Naive thymus-derived CD4-positive, alpha-beta T cell (primary cell): ENCODE data around the gene EEF1B2. TPM values are rescaled to one million over a fixed set of nuclear protein-coding genes. Genes with fewer than 3 reads are reported as not detected.
A peak's percentile ranks its signal among the peaks of the same experiment; 100 is the strongest.
"Not testable (repeated sequence)": the region's sequence is repeated elsewhere in the genome, so short reads cannot be mapped to it uniquely, and the experiment has no call there.

Source experiments
- ATAC-seq: fragments of 150-1000 bp; cut with Tn5 transposase; 2 replicates; pipeline ENCODE4 v1.10.0; 2021; ENCODE audit warnings: mild to moderate bottlenecking, moderate library complexity
- CTCF ChIA-PET: fragments of 350-600 bp; sonication (Branson Sonifier 250); formaldehyde crosslinking; loops from one replicate; lab custom pipeline; 2021; ENCODE audit warnings: antibody characterized with exemption; lab: Charles Lee
- POLR2A ChIA-PET: fragments of 350-600 bp; sonication (Branson Sonifier 250); formaldehyde crosslinking; loops from one replicate; lab custom pipeline; 2021; ENCODE audit warnings: antibody characterized with exemption, inconsistent platforms; lab: Charles Lee
- DNase-seq, 9 donors: peaks; one replicate each; pipeline versions ENCODE4 v3.0.0 to v3.0.0-alpha.2; 2020 to 2022; ENCODE audit warnings: mixed read lengths in 1 of 9
- H3K27ac ChIP-seq: one replicate; pipeline ENCODE4 v1.7.0; 2013; ENCODE audit warnings: mild to moderate bottlenecking, low read depth, low read length, moderate library complexity
- H3K27me3 ChIP-seq, 2 donors: one replicate each; pipeline ENCODE4 v1.7.0; 2013; ENCODE audit warnings: low read length in 2 of 2, mild to moderate bottlenecking in 2 of 2, moderate library complexity in 2 of 2; ENCODE audit not compliant: control insufficient read depth in 2 of 2, insufficient read depth in 2 of 2
- H3K36me3 ChIP-seq, 3 experiments: 1 replicate in 2 of 3; 2 replicates in 1 of 3; pipeline ENCODE4 v1.7.0; 2013; ENCODE audit warnings: low read length in 3 of 3, mild to moderate bottlenecking in 3 of 3, moderate library complexity in 1 of 3; ENCODE audit not compliant: insufficient read depth in 3 of 3, control insufficient read depth in 2 of 3
- H3K4me1 ChIP-seq, 2 donors: one replicate each; pipeline ENCODE4 v1.7.0; 2013; ENCODE audit warnings: low read length in 2 of 2, mild to moderate bottlenecking in 2 of 2, moderate library complexity in 1 of 2; ENCODE audit not compliant: control insufficient read depth in 2 of 2, insufficient read depth in 2 of 2
- H3K4me3 ChIP-seq: 2 replicates; pipeline ENCODE4 v1.7.0; 2013; ENCODE audit warnings: mild to moderate bottlenecking, low read length
- H3K9me3 ChIP-seq, 3 experiments: 1 replicate in 2 of 3; 2 replicates in 1 of 3; pipeline ENCODE4 v1.7.0; 2013; ENCODE audit warnings: low read length in 3 of 3; ENCODE audit not compliant: control insufficient read depth in 2 of 3
- H3K27ac Mint-ChIP-seq, 9 donors: one replicate each; pipeline ENCODE4 v1.8.0; 2020 to 2022; ENCODE audit warnings: mixed read lengths in 9 of 9, mild to moderate bottlenecking in 8 of 9, moderate library complexity in 5 of 9, inconsistent platforms in 2 of 9
- H3K27me3 Mint-ChIP-seq, 5 donors: one replicate each; pipeline ENCODE4 v1.8.0; 2021 to 2022; ENCODE audit warnings: mixed read lengths in 5 of 5, mild to moderate bottlenecking in 1 of 5
- H3K36me3 Mint-ChIP-seq, 5 donors: one replicate each; pipeline ENCODE4 v1.8.0; 2020 to 2022; ENCODE audit warnings: mixed read lengths in 5 of 5, mild to moderate bottlenecking in 3 of 5, inconsistent platforms in 1 of 5
- H3K4me1 Mint-ChIP-seq, 7 donors: one replicate each; pipeline ENCODE4 v1.8.0; 2020 to 2022; ENCODE audit warnings: mixed read lengths in 7 of 7, mild to moderate bottlenecking in 3 of 7, inconsistent platforms in 1 of 7
- H3K4me3 Mint-ChIP-seq, 10 donors: one replicate each; pipeline ENCODE4 v1.8.0; 2020 to 2022; ENCODE audit warnings: mild to moderate bottlenecking in 10 of 10, mixed read lengths in 10 of 10, moderate library complexity in 6 of 10, inconsistent platforms in 2 of 10
- H3K9me3 Mint-ChIP-seq, 11 donors: one replicate each; pipeline ENCODE4 v1.8.0; 2020 to 2022; ENCODE audit warnings: mixed read lengths in 11 of 11, mild to moderate bottlenecking in 4 of 11, inconsistent platforms in 1 of 11, moderate library complexity in 1 of 11
- intact Hi-C, 2 donors: fragments of 100-400 bp; cut with micrococcal nuclease; formaldehyde crosslinking; loops; one replicate each; pipeline ENCODE4 v1.15.1; 2023
- polyA plus RNA-seq, 2 donors: library from polyadenylated mRNA; unstranded; fragments of 300-500 nt; fragmentation: Illumina TruSeq; gene quantifications; one replicate each; pipeline ENCODE4 v1.2.3, GENCODE V29; 2021
- total RNA-seq, 6 experiments: library from RNA in 5 of 6; stranded (reverse) in 5 of 6; gene quantifications; 1 replicate in 5 of 6; 2 replicates in 1 of 6; pipeline ENCODE4 v1.2.3 and lab custom pipeline; 2021 to 2026

The EEF1B2 gene
- total and polyA plus RNA-seq, 7 experiments from 2014 or later = 542 to 1,474 (median 1,164) TPM

GRCh38 chr2:206160807-206161179 lies 1.1 kb downstream of the EEF1B2 start:
- H3K27ac ChIP-seq = peak overlapping the region; percentile 96
- H3K36me3 ChIP-seq = peaks cover 6 to 37% (median 12%) of the 10 kb centered on the region in 3 experiments
- ChIA-PET CTCF (interaction anchor here (1.0 kb wide), 1 partner anchor 75 kb away, joined by 3 read pairs; the partner anchor contains the start of gene INO80D), POLR2A (interaction anchor here (1.0 to 3.6 kb wide), 6 partner anchors 72 to 1369 kb away, joined by 3 to 16 read pairs (median 6); partner anchors contain the start of genes CREB1, INO80D and KLF7)
- intact Hi-C loops = loop anchor here in 1 of 2 donors (2.0 to 5.0 kb wide), 2 partner anchors 278 to 397 kb away; no protein-coding TSS in a partner anchor
- Mint-ChIP-seq H3K27me3 (no peaks in the 10 kb centered on the region), H3K4me1 (peaks cover 36 to 74% (median 62%) of the 10 kb centered on the region in 7 donors), H3K36me3 (peaks cover 12 to 40% (median 18%) of the 10 kb centered on the region in 5 donors), H3K9me3 (peaks cover 0 to 1% (median 0%) of the 10 kb centered on the region in 11 donors), H3K4me3 (peak overlapping the region; percentile 95 to 100 (median 98)), H3K27ac (peak overlapping the region; percentile 70 to 99 (median 99))
- H3K4me3 ChIP-seq = peak overlapping the region; percentile 95
- H3K9me3 ChIP-seq = no peaks in the 10 kb centered on the region
- no peak for ATAC-seq
- no peaks in the 10 kb centered on the region for H3K27me3 ChIP-seq
- peaks cover 19 to 29% of the 10 kb centered on the region in 2 donors for H3K4me1 ChIP-seq
- DNase-seq = no peak

GRCh38 chr2:206162401-206162800 lies 2.7 kb downstream of the EEF1B2 start:
- DNase-seq, H3K27me3 ChIP-seq, H3K4me3 ChIP-seq, H3K27me3 Mint-ChIP-seq, ATAC-seq, H3K9me3 ChIP-seq, H3K9me3 Mint-ChIP-seq: not testable (repeated sequence)
- intact Hi-C loops = loop anchor here in 1 of 2 donors (5.0 kb wide), 1 partner anchor 395 kb away; no protein-coding TSS in a partner anchor
- H3K36me3 Mint-ChIP-seq = peaks cover 12 to 34% (median 24%) of the 10 kb centered on the region in 5 donors
- CTCF ChIA-PET = interaction anchor here (0.5 to 1.0 kb wide), 4 partner anchors 41 to 137 kb away, joined by 3 to 6 read pairs (median 4); no protein-coding TSS in a partner anchor
- H3K4me3 Mint-ChIP-seq = peak overlapping the region in 2 of 10 donors; percentile 17 to 25
- peaks cover 32 to 62% (median 52%) of the 10 kb centered on the region in 7 donors for H3K4me1 Mint-ChIP-seq
- POLR2A ChIA-PET = interaction anchor here (3.6 kb wide), 1 partner anchor 78 kb away, joined by 15 read pairs; no protein-coding TSS in a partner anchor
- peaks cover 14 to 29% of the 10 kb centered on the region in 2 donors for H3K4me1 ChIP-seq
- peak overlapping the region in 3 of 9 donors; percentile 28 to 57 (median 57) for H3K27ac Mint-ChIP-seq
- H3K27ac ChIP-seq = peak overlapping the region; percentile 39
- H3K36me3 ChIP-seq = peaks cover 6 to 37% (median 12%) of the 10 kb centered on the region in 3 experiments

GRCh38 chr2:206163251-206163880 lies 3.7 kb downstream of the EEF1B2 start:
- Mint-ChIP-seq H3K9me3 (no peaks in the 10 kb centered on the region), H3K27me3 (no peaks in the 10 kb centered on the region), H3K36me3 (peaks cover 12 to 35% (median 30%) of the 10 kb centered on the region in 5 donors), H3K4me1 (peaks cover 26 to 54% (median 44%) of the 10 kb centered on the region in 7 donors), H3K27ac (peak overlapping the region in 6 of 9 donors; percentile 29 to 57 (median 48)), H3K4me3 (no peak overlapping the region)
- DNase-seq (no peak), ATAC-seq (no peak)
- Histone ChIP-seq H3K9me3 (no peaks in the 10 kb centered on the region), H3K4me1 (peaks cover 14 to 26% of the 10 kb centered on the region in 2 donors), H3K27me3 (no peaks in the 10 kb centered on the region), H3K36me3 (peaks cover 6 to 37% (median 12%) of the 10 kb centered on the region in 3 experiments), H3K4me3 (no peak overlapping the region), H3K27ac (no peak overlapping the region)
- intact Hi-C loops = loop anchor here in 1 of 2 donors (5.0 kb wide), 1 partner anchor 394 kb away; no protein-coding TSS in a partner anchor
- POLR2A ChIA-PET = interaction anchor here (0.6 to 0.9 kb wide), 2 partner anchors 54 to 396 kb away, joined by 3 to 6 read pairs; no protein-coding TSS in a partner anchor
- CTCF ChIA-PET = interaction anchor here (0.6 to 0.9 kb wide), 2 partner anchors 42 to 278 kb away, joined by 3 to 6 read pairs; no protein-coding TSS in a partner anchor

GRCh38 chr2:206164261-206164862 lies 4.7 kb downstream of the EEF1B2 start:
- intact Hi-C loops = loop anchor here (1.0 to 5.0 kb wide), 4 partner anchors 111 to 1310 kb away; no protein-coding TSS in a partner anchor
- no peaks in the 10 kb centered on the region for H3K9me3 Mint-ChIP-seq

GRCh38 chr2:206168230-206168629 lies 8.5 kb downstream of the EEF1B2 start:
- H3K36me3 ChIP-seq, H3K27ac ChIP-seq, H3K9me3 ChIP-seq, ATAC-seq, H3K4me3 ChIP-seq, H3K4me3 Mint-ChIP-seq, H3K27me3 Mint-ChIP-seq, H3K9me3 Mint-ChIP-seq, intact Hi-C loops, CTCF ChIA-PET, H3K27me3 ChIP-seq, H3K27ac Mint-ChIP-seq, H3K4me1 ChIP-seq, DNase-seq, POLR2A ChIA-PET: not testable (repeated sequence)
- Mint-ChIP-seq H3K36me3 (peaks cover 5 to 35% (median 31%) of the 10 kb centered on the region in 5 donors), H3K4me1 (peaks cover 4 to 10% (median 6%) of the 10 kb centered on the region in 7 donors)

More at GRCh38 chr2:206164261-206164862, 4.7 kb downstream of the EEF1B2 start:
- Histone ChIP-seq H3K27me3 (no peaks in the 10 kb centered on the region), H3K9me3 (no peaks in the 10 kb centered on the region), H3K36me3 (peaks cover 6 to 32% (median 12%) of the 10 kb centered on the region in 3 experiments), H3K4me1 (peaks cover 14 to 25% of the 10 kb centered on the region in 2 donors), H3K4me3 (no peak overlapping the region), H3K27ac (no peak overlapping the region)
- ChIA-PET CTCF (interaction anchor here (0.6 kb wide), 1 partner anchor 277 kb away, joined by 3 read pairs; no protein-coding TSS in a partner anchor), POLR2A (interaction anchor here (0.9 kb wide), 1 partner anchor 395 kb away, joined by 3 read pairs; no protein-coding TSS in a partner anchor)
- Mint-ChIP-seq H3K27me3 (no peaks in the 10 kb centered on the region), H3K27ac (peak overlapping the region in 5 of 9 donors; percentile 3 to 61 (median 43)), H3K4me1 (peaks cover 23 to 44% (median 36%) of the 10 kb centered on the region in 7 donors), H3K36me3 (peaks cover 8 to 37% (median 32%) of the 10 kb centered on the region in 5 donors), H3K4me3 (no peak overlapping the region)
- peak in 5 of 9 donors; percentile 22 to 38 (median 30) for DNase-seq
- no peak for ATAC-seq
